HG02870 (cell line): ENCODE measurements around the gene CRAT.

ENCODE experiments used
- ATAC-seq: cut with Tn5 transposase; IDR thresholded peaks from one replicate; pipeline ENCODE4 v1.9.1; 2021; ENCODE audit warnings: mild to moderate bottlenecking, moderate library complexity; ENCODE audit not compliant: unreplicated experiment

The CRAT gene

GRCh38 chr9:129111528-129112151 lies 1.0 kb upstream of the CRAT start:
- ATAC-seq, result peak; percentile 3

- no peak for ATAC-seq
Observed at GRCh38 chr9:129109952-129110739, 447 bp downstream of the CRAT start.

GRCh38 chr9:129109537-129109903 lies 1.1 kb downstream of the CRAT start:
- no peak for ATAC-seq

- no peak for ATAC-seq
Observed at GRCh38 chr9:129108805-129109536, 1.6 kb downstream of the CRAT start.

- ATAC-seq, result no peak
Observed at GRCh38 chr9:129108083-129108804, 2.3 kb downstream of the CRAT start.

GRCh38 chr9:129107651-129108050 lies 2.9 kb downstream of the CRAT start:
- ATAC-seq, result no peak

- no peak for ATAC-seq
Observed at GRCh38 chr9:129105857-129106694, 4.5 kb downstream of the CRAT start.

GRCh38 chr9:129104051-129104450 lies 6.5 kb downstream of the CRAT start:
- ATAC-seq, result no peak

GRCh38 chr9:129103595-129103965 lies 7.0 kb downstream of the CRAT start:
- no peak for ATAC-seq

- no peak for ATAC-seq
Observed at GRCh38 chr9:129102791-129103594, 7.6 kb downstream of the CRAT start.

- no peak for ATAC-seq
Observed at GRCh38 chr9:129102095-129102525, 8.5 kb downstream of the CRAT start.

GRCh38 chr9:129101279-129101678 lies 9.3 kb downstream of the CRAT start:
- ATAC-seq, result no peak

GRCh38 chr9:129100383-129101169 lies 10.0 kb downstream of the CRAT start:
- ATAC-seq, result no peak

- ATAC-seq, result no peak
Observed at GRCh38 chr9:129098328-129098727, 12.3 kb downstream of the CRAT start.

- no peak for ATAC-seq
Observed at GRCh38 chr9:129097671-129098306, 12.8 kb downstream of the CRAT start.

- ATAC-seq, result no peak
Observed at GRCh38 chr9:129095908-129096307, 14.7 kb downstream of the CRAT start.

GRCh38 chr9:129095170-129095667 lies 15.4 kb downstream of the CRAT start:
- ATAC-seq, result no peak
